ENCODE data around the gene TANC2.
A peak's percentile ranks its signal among the peaks of the same experiment; 100 is the strongest.
"Not testable (repeated sequence)": the region's sequence is repeated elsewhere in the genome, so short reads cannot be mapped to it uniquely, and the experiment has no call there.

The TANC2 gene

DNA sequence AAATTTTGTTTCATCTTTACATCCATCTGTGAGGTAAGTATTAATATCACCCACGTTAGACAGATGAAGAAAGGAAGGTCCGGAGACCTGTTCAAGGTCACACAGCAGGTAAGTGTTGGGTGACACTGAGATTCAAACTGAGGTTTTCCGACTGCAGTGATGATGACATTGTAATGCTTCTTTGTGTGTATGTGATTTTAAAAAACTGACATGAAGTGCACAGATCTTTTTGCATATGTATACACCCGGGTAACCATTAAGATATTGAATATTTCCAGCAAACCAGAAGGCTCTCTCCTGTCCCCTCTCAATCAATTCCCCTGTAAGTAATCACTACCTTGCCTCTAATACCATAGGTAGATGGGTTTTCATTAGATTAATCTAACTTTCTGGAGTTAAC lies 1.5 kb upstream of the TANC2 start:
- no peak for DNase-seq (ENCODE audit: low read depth)

DNA sequence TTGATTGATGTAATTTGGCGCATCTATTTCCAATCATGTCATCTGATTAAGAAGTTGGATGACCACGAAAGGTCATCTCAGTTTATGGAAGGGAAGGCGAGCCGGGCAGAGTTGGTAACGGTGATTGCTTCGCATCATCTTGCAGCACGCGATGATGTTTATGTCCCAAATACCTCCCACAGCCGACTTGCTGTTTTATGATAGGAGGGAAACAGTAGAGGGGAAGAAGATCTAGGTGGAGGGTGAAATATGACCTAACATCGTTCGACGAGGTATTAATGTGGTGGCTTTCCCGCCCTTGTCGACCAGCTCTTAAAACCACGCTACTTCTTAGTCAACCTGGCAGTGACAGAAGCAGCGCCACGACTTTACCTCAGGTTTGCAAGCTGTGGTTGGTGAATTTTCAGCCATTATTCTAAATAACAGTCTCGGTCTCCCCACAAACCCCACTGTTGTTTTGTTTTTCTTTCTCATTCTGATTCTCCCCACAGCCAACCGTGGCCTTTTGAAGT lies 805 bp upstream of the TANC2 start:
- DNase-seq (ENCODE audit: low read depth) = no peak

DNA sequence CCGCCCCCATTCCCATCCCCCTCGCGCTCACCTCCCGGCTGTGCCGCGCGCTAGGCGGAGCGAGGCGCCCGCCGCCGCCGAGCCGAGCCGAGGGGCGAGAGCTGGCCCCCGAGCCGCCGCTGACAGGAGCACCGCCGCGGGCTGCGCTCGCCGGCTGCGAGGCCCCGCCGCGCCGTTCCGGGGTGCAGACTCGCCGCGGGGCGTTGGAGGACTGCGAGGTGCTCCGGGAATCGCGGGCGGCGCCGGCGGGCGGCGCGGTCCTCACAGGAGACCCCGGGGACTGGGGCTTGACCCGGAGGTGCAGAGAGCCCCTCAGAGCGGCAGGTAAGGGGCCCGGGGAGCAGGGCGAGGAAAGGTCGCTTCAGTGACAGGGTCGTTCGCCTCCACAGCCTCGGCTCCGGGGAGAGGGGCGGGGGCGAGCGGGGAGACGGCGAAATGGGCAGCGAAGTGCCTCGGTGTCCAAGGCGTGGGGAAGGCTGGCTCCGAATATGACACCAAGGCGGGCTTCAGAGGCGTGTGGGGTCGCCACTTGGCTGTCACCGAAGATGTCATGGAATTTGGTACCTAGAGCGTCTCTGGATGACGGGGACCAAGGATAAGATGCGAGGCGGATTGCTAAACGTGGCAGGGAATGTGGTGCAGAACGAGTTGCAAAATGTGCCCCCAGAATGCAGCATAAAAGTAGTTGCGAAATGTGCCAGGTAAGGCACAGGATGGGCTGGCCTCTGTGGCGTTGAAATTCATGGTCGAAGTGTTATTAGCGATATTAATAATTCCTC lies 580 bp downstream of the TANC2 start:
- DNase-seq (ENCODE audit: low read depth) = peak; percentile 32

GRCh38 chr17:62967205-62967529 lies 1.1 kb downstream of the TANC2 start:
- DNase-seq (ENCODE audit: low read depth) = no peak

- peak; percentile 89 for DNase-seq (ENCODE audit: low read depth)
Observed at GRCh38 chr17:62968445-62968923, 2.4 kb downstream of the TANC2 start.

DNA sequence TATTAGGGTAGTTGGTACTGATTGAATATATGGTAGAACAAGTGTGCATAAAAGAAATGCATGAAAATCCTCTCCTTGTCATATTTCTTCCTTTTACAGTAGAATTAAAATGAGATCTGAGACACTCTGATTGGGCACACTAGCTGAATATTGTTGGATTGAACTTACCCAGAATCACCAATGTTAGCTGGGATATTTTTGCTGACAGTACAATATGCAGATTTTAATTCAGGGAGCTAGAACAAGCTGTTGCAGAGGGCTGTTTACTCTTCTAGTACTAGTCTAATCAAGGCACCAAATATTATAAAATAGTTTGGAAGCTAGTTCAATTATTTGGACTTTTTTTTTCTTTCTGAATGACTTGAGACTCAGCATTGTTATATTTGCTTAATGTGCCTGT lies 4.6 kb downstream of the TANC2 start:
- DNase-seq (ENCODE audit: low read depth) = no peak

- DNase-seq (ENCODE audit: low read depth) = no peak
Observed at GRCh38 chr17:62971853-62972252, 5.8 kb downstream of the TANC2 start.

DNA sequence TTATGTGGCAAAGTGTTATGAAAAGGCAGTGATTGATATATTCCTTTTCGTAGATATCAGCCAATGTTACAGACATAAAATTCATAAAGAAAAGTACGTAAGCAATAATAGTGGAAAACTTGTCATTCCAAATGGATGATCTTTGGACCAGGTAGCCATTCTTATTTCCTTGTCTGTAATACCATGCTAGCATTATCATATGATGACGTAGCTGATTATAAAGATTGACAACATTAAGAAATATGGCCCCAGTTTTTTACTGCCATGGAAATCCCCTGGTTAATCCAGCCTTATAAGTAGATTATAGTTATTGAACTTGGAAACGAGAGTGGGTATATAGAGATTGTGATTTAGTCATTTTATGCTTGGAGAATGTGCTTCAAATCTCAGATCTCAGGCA lies 8.8 kb downstream of the TANC2 start:
- DNase-seq (ENCODE audit: low read depth) = no peak

- peak; percentile 25 for DNase-seq (ENCODE audit: low read depth)
Observed at GRCh38 chr17:62975206-62975605, 9.2 kb downstream of the TANC2 start.

GRCh38 chr17:62976643-62977231 lies 10.7 kb downstream of the TANC2 start:
- not testable (repeated sequence) for DNase-seq (ENCODE audit: low read depth)

DNA sequence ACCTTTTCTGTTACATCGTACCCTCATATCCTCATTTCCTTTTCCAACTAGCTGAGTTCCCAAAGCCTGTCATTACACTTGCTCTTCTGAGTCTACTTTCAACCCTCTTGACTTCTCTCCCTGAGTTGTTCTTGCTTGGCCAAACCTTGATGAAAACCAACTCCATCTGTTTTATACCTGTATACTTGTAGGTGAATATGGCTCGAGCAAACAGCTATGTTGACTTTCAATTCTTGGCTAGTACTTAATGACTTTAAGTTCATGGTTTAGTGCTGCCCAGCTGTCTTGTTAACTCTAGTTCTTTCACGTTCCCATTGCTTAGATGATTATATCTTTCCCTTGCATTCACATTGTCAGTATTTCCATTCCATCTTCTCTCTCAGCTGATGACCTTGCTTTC lies 14.8 kb downstream of the TANC2 start:
- DNase-seq (ENCODE audit: low read depth) = no peak

DNA sequence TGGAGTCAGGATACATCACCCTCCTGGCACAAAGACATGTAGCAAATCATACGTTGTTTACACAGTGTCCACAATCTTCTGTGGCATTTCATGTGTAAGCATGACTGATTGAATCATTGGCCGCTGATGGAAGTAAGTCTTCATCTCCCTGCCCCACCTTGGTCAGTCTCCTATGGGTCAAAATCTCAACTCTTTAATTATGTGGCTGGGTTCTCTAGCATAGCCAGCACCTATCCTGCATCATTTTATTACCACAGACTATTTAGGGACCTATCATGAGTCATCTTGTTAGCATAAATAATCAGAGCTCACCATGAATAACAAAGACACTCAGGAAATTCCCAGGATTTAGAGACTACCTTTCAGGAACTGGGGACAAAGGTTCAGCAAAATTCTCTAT lies 15.9 kb downstream of the TANC2 start:
- peak; percentile 53 for DNase-seq (ENCODE audit: low read depth)

DNA sequence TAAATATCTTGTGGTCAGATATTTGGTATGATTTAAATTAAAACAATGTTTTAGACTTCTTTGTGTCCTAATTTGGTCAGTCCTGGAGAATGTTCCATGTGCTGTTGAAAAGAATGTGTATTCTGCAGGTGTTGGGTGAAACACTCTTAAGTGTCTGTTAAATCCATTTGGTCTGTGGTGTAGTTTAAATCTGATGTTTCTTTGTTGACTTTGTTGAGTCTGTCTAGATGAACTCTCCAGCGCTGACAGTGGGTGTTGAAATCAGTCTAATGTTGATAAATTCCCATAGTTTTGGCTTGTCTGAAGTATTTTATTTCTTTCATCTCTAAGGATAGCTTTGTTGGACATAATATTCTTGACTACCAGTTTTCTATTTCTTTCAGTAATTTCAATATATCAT lies 18.8 kb downstream of the TANC2 start:
- DNase-seq (ENCODE audit: low read depth) = no peak

- no peak for DNase-seq (ENCODE audit: low read depth)
Observed at GRCh38 chr17:62986549-62986948, 20.5 kb downstream of the TANC2 start.

GRCh38 chr17:62987136-62987535 lies 21.1 kb downstream of the TANC2 start:
- no peak for DNase-seq (ENCODE audit: low read depth)

DNA sequence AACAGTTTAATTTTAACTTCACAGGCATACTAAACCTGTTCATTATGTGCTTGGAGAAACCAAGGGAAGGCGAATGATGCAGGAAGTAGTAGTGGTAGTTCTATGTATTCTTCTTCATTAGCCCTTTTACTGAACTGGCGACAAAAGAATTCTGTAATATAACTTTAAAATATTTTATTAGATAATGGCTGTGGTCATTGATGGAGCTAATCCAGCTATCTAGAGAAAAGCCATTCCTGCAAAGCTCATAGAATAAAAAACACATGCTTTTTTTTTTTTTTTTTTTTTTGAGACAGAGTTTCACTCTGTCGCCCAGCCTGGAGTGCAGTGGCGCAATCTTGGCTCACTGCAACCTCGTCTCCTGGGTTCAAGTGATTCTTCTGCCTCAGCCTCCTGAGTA lies 23.5 kb downstream of the TANC2 start:
- no peak for DNase-seq (ENCODE audit: low read depth)

- no peak for DNase-seq (ENCODE audit: low read depth)
Observed at GRCh38 chr17:62994931-62995330, 28.9 kb downstream of the TANC2 start.

GRCh38 chr17:62995377-62995885 lies 29.4 kb downstream of the TANC2 start:
- DNase-seq (ENCODE audit: low read depth) = peak; percentile 52

DNA sequence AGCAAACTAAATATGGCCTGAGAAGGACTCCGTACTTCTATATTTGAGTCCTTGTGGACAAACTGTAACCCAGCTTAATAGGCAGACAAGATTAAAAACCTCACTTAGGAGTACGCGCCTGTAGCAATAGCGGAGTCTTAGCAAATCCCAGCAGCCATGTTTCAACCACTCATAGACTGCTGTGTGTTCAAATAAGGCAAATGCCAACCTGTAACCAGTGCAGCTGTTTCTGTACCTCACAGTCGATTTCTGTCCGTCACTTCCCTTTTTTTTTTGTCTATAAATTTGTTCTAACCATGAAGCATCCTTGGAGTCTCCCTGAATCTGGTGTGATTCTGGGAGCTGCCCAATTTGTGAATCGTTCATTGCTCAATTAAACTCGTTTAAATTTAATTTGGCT lies 30.2 kb downstream of the TANC2 start:
- DNase-seq (ENCODE audit: low read depth) = no peak

DNA sequence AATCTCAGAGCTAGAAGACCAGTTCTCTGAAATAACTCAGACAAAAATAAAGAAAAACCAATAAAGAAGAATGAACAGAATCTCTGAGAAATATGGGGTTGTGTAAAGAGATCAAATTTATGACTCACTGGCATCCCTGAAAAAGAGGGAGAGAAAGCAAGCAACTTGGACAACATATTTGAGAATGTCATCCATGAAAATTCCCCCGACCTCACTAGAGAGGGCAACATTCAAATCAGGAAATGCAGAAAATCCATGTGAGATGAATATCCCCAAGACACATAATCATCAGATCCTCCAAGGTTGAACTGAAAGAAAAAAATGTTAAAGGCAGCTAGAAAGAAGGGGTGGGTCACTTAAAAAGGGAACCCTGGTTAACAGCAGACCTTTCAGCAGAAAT lies 32.1 kb downstream of the TANC2 start:
- DNase-seq (ENCODE audit: low read depth) = peak; percentile 61

DNA sequence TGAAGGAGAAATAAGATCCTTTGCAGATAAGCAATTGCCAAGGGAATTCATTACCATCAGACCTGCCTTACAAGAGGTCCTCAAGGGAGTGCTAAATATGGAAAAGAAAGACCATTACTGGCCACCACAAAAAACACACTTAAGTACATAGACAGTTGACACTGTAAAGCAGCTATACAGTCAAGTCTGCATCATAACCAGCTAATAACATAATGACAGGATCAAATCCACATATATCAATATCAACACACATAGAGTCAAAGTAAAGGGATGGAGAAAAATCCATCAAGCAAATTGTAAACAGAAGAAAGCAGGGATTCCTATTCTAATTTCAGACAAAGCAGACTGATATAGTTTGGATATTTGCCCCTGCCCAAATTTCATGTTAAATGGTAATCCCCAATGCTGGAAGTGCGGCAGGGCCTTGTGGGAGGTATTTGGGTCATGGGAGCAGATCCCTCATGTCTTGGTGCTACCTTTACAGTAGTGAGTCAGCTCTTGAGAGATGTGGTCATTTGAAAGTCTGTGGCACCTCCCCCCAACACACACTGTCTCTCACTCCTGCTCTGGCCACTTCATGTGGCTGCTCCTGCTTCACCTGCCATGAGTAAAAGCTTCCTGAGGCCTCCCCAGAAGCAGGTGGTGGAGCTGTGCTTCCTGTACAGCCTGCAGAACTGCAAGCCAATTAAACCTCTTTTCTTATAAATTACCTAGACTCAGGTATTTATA lies 32.8 kb downstream of the TANC2 start:
- DNase-seq (ENCODE audit: low read depth) = peak; percentile 33

DNA sequence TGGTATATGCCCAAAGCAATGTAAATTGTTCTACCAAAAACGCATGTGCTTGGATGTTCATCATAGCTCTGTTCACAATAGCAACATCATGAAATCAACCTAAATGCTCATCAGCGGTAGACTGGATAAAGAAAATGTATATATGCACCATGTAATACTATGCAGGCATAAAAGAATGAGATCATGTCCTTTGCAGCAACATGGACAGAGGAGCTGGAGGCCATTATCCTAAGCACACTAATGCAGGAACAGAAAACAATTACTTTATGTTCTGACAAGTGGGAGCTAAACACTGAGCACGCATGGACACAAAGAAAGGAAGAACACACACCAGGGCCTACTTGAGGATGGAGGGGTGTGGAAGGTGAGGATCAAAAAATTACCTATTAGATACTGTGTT lies 33.7 kb downstream of the TANC2 start:
- DNase-seq (ENCODE audit: low read depth) = no peak

Data from EH (cell line).